Limb (tissue), 2 donors: Measurements from ENCODE around the gene NT5C.
"Not testable (repeated sequence)": the region's sequence is repeated elsewhere in the genome, so short reads cannot be mapped to it uniquely, and the experiment has no call there.

Experiments
- DNase-seq, 2 donors: peaks; one replicate each; pipeline ENCODE4 v3.0.0-alpha.2; 2016; ENCODE audit errors: extremely low spot score in 2 of 2

Gene NT5C

GRCh38 chr17:75144816-75145512 lies 13.4 kb upstream of the NT5C start:
- DNase-seq = no peak

GRCh38 chr17:75142236-75142971 lies 10.9 kb upstream of the NT5C start:
- DNase-seq = no peak

DNA sequence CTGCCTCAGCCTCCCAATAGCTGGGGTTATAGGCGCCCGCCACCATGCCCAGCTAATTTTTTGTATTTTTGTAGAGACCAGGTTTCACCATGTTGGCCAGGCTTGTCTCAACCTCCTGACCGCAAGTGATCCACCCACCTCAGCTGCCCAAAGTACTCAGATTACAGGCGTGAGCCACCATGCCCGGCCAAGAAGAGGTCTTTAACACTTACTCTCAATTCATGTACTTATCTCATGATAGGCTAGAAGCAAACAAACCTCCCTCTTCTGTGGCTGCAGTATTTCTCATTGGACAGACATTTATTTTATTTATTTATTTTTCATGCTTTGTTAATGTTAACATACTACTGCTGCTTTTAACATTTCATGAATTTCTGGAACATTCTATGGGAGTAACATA lies 7.0 kb upstream of the NT5C start:
- DNase-seq = no peak

GRCh38 chr17:75137762-75138161 lies 6.2 kb upstream of the NT5C start:
- DNase-seq = not testable (repeated sequence)

DNA sequence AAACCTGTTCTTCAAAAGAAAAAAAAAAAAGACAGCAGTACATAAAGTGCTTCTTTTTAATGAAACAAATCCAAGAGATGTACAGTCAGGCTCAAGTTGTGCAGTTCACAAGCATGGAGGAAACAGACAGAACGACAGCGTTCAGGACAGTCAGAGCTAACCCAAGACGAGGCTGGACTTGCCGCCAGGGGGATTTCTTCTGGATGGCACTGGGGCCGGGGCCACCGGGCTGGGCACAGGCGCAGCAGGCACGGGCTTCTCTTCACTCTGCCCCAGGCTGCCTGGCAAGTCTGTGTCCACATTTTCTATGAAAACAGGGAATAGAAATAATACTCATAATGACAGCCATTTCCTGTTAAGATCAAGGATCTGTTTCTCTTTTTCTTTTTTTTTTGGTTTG lies 4.4 kb upstream of the NT5C start:
- DNase-seq = no peak

GRCh38 chr17:75135452-75135851 lies 3.9 kb upstream of the NT5C start:
- no peak for DNase-seq

DNA sequence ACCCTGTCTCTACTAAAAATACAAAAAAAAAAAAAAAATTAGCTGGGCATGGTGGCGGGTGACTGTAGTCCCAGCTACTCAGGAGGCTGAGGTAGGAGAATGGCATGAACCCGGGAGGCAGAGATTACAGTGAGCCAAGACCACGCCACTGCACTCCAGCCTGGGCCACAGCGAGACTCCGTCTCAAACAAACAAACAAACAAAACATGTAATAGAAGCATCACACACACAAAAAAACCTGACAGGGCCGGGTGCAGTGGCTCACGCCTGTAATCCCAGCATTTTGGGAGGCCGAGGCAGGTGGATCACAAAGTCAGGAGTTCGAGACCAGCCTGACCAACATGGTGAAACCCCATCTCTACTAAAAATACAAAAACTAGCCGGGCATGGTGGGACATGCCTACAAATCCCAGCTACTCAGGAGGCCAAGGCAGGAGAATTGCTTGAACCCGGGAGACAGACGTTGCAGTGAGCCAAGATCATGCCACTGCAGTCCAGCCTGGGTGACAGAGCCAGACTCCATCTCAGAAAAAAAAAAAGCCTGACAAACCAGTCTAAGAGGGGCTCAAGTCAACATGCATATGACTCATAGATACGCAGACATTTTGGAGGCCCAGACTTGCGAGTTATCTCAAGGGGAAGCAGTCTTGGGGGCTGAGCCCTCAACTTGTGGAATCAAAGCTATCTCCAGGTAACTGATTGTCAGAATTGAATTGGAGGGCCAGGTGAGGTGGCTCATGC lies 2.2 kb upstream of the NT5C start:
- DNase-seq = not testable (repeated sequence)

GRCh38 chr17:75133001-75133400 lies 1.5 kb upstream of the NT5C start:
- no peak for DNase-seq

DNA sequence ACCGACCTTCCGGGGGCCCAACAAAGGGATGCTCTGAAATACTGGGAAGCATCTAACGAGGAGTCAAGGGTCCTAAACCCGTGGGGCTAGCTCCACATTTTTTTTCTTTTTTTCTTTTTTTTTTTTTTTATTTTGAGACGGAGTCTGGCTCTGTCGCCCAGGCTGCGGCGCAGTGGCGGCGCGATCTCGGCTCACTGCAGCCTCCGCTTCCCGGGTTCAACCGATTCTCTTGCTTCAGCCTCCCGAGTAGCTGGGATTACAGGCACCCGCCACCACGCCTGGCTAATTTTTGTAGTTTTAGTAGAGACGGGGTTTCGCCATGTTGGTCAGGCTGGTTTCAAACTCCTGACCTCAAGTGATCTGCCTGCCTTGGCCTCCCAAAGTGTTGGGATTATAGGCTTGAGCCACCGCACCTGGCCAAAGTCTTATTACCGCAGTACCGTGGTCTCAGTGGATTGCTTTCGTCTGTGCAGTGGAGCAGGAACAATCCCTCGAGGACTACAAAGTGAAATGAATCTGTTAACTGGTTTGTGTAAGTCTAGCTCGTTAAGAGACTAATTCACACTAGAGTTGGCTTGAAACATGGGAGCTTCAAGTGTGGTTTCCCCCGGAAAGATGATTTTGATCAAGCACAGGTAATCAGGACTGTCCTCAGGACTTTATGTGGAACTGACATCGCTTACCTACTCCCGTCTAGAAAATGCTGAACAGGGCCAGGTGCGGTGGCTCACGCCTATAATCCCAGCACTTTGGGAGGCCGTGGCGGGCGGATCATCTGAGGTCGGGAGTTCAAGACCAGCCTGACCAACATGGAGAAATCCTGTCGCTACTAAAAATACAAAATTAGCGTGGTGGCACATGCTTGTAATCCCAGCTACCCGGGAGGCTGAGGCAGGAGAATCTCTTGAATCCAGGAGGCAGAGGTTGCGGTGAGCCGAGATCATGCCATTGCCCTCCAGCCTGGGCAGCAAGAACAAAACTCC lies 767 bp upstream of the NT5C start:
- not testable (repeated sequence) for DNase-seq

GRCh38 chr17:75130632-75131277 lies 787 bp downstream of the NT5C start:
- peak; percentile 77 to 78 for DNase-seq

DNA sequence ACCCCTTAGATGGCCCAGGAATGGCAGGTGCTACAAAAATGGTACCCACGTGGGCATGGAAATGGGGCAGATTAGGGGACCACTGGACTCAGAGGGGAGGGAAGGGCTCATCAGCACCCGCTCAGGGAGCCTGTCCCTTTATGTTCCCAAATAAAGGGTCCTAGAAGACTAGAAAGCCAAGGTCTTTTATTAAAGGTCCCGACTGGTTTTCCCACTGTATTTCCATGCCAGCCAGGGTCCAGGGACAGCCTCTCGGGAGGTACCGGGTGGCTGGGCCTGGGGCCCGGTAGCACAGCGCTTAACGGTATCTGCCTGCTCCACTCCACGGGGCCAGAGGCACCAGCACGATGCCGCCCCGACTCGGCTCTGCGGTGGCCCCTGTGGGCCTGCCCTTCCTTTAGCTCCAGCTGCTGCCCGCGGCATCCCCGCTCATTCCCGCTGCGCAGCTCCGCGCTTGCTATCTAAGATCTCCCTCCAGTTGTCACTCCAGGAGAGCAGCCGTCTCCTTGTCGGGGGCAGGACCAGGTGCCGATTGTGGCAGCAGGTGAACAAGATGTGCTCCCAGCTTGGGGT lies 1.4 kb downstream of the NT5C start:
- no peak for DNase-seq

GRCh38 chr17:75129576-75129975 lies 2.0 kb downstream of the NT5C start:
- no peak for DNase-seq

GRCh38 chr17:75128694-75129505 lies 2.6 kb downstream of the NT5C start:
- no peak for DNase-seq

DNA sequence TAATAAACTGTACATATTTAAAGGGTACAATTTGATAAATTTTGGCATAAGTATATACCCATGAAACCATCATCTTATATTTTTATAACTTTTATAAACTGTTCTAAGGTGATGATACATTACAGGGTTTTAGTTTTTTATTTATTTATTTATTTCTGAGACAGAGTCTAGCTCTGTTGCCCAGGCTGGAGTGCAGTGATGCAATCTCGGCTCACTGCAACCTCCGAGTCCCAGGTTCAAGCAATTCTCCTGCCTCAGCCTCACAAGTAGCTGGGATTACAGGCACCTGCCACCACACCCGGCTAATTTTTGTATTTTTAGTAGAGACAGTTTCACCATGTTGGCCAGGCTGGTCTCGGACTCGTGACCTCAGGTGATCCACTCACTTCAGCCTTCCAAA lies 3.6 kb downstream of the NT5C start:
- not testable (repeated sequence) for DNase-seq

DNA sequence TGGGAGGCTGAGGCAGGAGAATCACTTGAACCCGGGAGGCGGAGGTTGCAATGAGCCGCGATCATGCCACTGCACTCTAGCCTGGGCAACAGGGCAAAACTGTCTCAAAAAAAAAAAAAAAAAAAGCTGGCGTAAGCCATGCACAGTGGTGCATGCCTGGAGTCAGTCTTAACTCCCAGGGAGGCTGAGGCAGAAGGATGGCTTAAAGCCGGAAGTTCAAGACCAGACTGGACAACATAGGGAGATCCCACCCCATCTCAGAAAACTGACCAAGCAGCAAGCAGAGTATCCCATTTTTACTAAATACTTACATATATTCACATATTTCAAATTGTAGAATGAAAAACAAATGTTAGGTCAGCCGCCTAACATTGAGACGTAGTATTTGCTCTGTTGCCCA lies 4.6 kb downstream of the NT5C start:
- DNase-seq = no peak

DNA sequence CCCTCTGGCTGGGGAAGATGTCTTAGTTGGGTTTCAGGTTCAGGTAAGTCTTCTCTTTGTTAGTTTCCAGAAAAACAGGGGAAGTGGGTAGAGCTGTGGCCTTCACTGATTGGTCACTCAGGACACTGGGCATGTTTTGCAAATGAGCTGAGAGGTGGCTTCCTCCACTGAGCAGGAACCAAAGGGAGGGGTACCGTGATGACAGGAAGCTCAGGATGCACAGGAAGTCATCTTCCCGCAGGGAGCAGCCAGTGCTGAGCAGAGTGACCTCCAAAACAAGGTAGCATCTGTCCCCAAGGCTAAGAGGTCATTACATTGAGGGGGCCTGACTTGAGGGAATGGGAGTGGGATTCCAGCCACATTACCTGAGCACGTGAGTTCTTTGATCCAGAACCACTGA lies 5.6 kb downstream of the NT5C start:
- no peak for DNase-seq

GRCh38 chr17:75124819-75125162 lies 6.8 kb downstream of the NT5C start:
- DNase-seq = no peak

DNA sequence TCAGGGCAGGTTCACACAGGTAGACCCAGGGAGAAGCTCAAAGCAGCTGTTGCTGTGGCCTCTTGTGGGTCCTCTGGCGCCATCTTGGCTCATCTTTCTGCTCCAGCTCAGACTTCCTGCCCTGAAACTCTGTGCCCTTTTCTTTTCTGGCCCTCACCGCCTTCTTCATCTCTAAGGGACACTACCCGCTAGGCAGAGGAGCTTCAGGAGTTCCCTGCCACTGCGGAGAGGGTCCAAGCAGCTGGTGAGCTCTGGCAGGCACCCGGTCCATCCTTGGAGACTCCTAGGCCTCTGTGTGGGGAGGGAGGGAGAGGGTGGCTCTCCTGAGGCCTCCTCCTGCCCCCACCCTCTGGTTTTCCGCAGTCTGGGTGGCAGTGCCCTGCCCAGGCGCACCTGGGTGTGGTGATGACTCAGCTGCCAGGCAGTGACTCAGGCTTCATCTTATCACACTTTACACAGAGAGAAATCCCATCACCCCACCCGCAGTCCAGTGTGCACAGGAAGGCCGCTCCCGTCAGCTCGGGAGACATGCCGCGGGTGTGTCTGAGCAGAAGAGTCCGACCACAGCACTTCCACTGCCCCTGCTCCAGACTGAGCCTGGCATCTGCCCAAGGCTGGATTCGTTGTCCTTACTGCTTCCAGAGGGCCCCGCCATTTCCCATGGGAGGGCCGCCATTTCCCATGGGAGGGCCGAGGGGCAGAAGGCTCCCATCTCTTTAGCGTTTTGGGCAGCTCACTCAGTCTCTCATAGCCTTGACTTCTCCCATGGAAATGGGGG lies 7.3 kb downstream of the NT5C start:
- no peak for DNase-seq

DNA sequence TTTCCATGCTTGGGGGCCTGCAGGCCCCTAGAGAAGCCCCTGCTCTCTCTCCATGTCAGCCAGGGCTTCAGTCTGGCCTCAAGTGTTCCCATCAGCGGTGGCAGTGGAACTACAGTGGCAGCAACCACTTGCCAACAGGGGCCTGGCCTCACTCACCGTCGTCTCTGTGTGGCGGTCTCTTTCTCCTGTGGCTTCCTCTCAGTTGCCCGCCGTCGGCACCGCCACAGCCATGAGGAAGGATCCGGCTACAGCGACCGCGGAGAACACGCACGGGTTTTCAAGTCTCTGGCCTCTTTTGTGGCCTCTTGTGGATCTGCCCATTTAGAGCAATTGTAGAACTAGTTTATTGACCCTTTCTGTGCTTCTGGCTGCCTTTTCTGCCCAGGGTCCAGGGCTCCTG lies 13.2 kb downstream of the NT5C start:
- no peak for DNase-seq
